B cell (primary cell): ENCODE measurements around the gene VASN. TPM values are rescaled to one million over a fixed set of nuclear protein-coding genes. Genes with fewer than 3 reads are reported as not detected.

Experiments
- ATAC-seq: fragments of 200-7000 bp; cut with Tn5 transposase; one replicate; pipeline ENCODE4 v1.10.0; 2021; ENCODE audit warnings: low read depth, mild to moderate bottlenecking, moderate number of reproducible peaks, moderate library complexity
- CTCF ChIA-PET: fragments of 350-600 bp; sonication (Branson Sonifier 250); formaldehyde crosslinking; loops from one replicate; lab custom pipeline; 2021; ENCODE audit warnings: antibody characterized with exemption, inconsistent platforms; lab: Charles Lee
- POLR2A ChIA-PET: fragments of 350-600 bp; sonication (Branson Sonifier 250); formaldehyde crosslinking; loops from one replicate; lab custom pipeline; 2021; ENCODE audit warnings: antibody characterized with exemption; lab: Charles Lee
- DNase-seq: peaks from one replicate; pipeline ENCODE4 v3.0.0; 2013
- H2AFZ ChIP-seq: 2 replicates; pipeline ENCODE4 v1.6.1; 2012; ENCODE audit warnings: mild to moderate bottlenecking, low read depth, low read length; ENCODE audit not compliant: insufficient read depth, poor library complexity, severe bottlenecking
- H3K27ac ChIP-seq, 2 donors: 1 replicate in 1 of 2; 2 replicates in 1 of 2; pipeline ENCODE4 v1.5.1; 2012 to 2013; ENCODE audit warnings: low read length in 2 of 2, mild to moderate bottlenecking in 2 of 2, moderate library complexity in 1 of 2
- H3K27me3 ChIP-seq, 4 experiments: fragments of 200-600 bp in 1 of 4; sonication (generic) in 1 of 4; replicated peaks in 1 of 4; 1 replicate in 2 of 4; 2 replicates in 2 of 4; pipeline versions ENCODE4 v1.6.1 to v1.7.0; 2013 to 2016; ENCODE audit warnings: low read length in 3 of 4, mild to moderate bottlenecking in 2 of 4, mixed read lengths in 1 of 4, moderate library complexity in 1 of 4; ENCODE audit not compliant: insufficient read depth in 4 of 4, control insufficient read depth in 3 of 4; ENCODE audit errors: control extremely low read depth in 1 of 4
- H3K36me3 ChIP-seq, 2 experiments: replicated peaks in 1 of 2; 1 replicate in 1 of 2; 2 replicates in 1 of 2; pipeline versions ENCODE4 v1.6.1 to v1.7.1; 2013; ENCODE audit warnings: low read length in 1 of 2; ENCODE audit not compliant: insufficient read depth in 2 of 2, control insufficient read depth in 1 of 2; ENCODE audit errors: control extremely low read depth in 1 of 2, extremely low read depth in 1 of 2
- H3K4me1 ChIP-seq, 2 donors: fragments of 200-600 bp in 1 of 2; sonication (generic) in 1 of 2; 1 replicate in 1 of 2; 2 replicates in 1 of 2; pipeline versions ENCODE4 v1.5.1 to v1.6.1; 2013 to 2017; ENCODE audit warnings: low read length in 2 of 2; ENCODE audit not compliant: control insufficient read depth in 2 of 2, insufficient read depth in 2 of 2
- H3K4me2 ChIP-seq: replicated peaks from 2 replicates; pipeline ENCODE3; 2012; ENCODE audit warnings: mild to moderate bottlenecking, low read depth, low read length; ENCODE audit not compliant: poor library complexity, severe bottlenecking
- H3K4me3 ChIP-seq, 5 experiments: fragments of 200-600 bp in 1 of 5; sonication (generic) in 1 of 5; 1 replicate in 3 of 5; 2 replicates in 2 of 5; pipeline versions ENCODE4 v1.5.1 to v1.7.0; 2011 to 2016; ENCODE audit warnings: low read length in 4 of 5, mild to moderate bottlenecking in 4 of 5, low read depth in 2 of 5, control low read depth in 1 of 5, moderate library complexity in 1 of 5; ENCODE audit not compliant: insufficient read depth in 1 of 5; ENCODE audit errors: control extremely low read depth in 1 of 5, extremely low read depth in 1 of 5
- H3K79me2 ChIP-seq: fragments of 200-600 bp; sonication (generic); one replicate; pipeline ENCODE4 v1.6.0; 2016; ENCODE audit warnings: low read length; ENCODE audit not compliant: control insufficient read depth, insufficient read depth
- H3K9ac ChIP-seq: fragments of 200-600 bp; sonication (generic); 2 replicates; pipeline ENCODE4 v1.6.1; 2017; ENCODE audit warnings: mild to moderate bottlenecking, low read length, moderate library complexity
- H3K9me3 ChIP-seq, 3 donors: one replicate each; pipeline versions ENCODE4 v1.6.1 to v1.7.1; 2013; ENCODE audit warnings: low read length in 2 of 3; ENCODE audit not compliant: control insufficient read depth in 2 of 3, insufficient read depth in 1 of 3; ENCODE audit errors: control extremely low read depth in 1 of 3
- H4K20me1 ChIP-seq: 2 replicates; pipeline ENCODE4 v1.6.0; 2012; ENCODE audit warnings: mild to moderate bottlenecking, low read length; ENCODE audit not compliant: insufficient read depth, control insufficient read depth, poor library complexity, severe bottlenecking
- H3K27ac Mint-ChIP-seq: one replicate; pipeline ENCODE4 v1.8.0; 2021; ENCODE audit warnings: mixed read lengths
- H3K27me3 Mint-ChIP-seq: one replicate; pipeline ENCODE4 v1.8.0; 2021; ENCODE audit warnings: mixed read lengths
- H3K4me1 Mint-ChIP-seq: one replicate; pipeline ENCODE4 v1.8.0; 2021; ENCODE audit warnings: mixed read lengths
- H3K4me3 Mint-ChIP-seq: one replicate; pipeline ENCODE4 v1.8.0; 2021; ENCODE audit warnings: mixed read lengths
- H3K9me3 Mint-ChIP-seq: one replicate; pipeline ENCODE4 v1.8.0; 2022; ENCODE audit warnings: mixed read lengths; ENCODE audit not compliant: insufficient read depth
- EZH2 ChIP-seq: IDR thresholded peaks from 2 replicates; pipeline ENCODE4 v1.6.1; 2012; ENCODE audit warnings: borderline replicate concordance, low read depth, mild to moderate bottlenecking, moderate library complexity, low read length; ENCODE audit not compliant: insufficient read depth, poor library complexity, severe bottlenecking
- WGBS: methylation state at CpG from one replicate; pipeline ENCODE4 v1.1.5; 2013; ENCODE audit warnings: missing lambda C conversion rate; ENCODE audit not compliant: insufficient coverage; 5-methylcytosine and 5-hydroxymethylcytosine counted together
- intact Hi-C: fragments of 100-400 bp; cut with micrococcal nuclease; formaldehyde crosslinking; loops from one replicate; pipeline ENCODE4 v1.10.0; 2022
- polyA plus RNA-seq: library from polyadenylated mRNA; depleted of rRNA; stranded (reverse); fragments of >200 nt; gene quantifications from 2 replicates; pipeline ENCODE4 v1.2.3, GENCODE V29; 2012
- total RNA-seq, 2 donors: library from RNA; stranded (reverse); fragments of 120-200 nt in 1 of 2; gene quantifications; 1 replicate in 1 of 2; 2 replicates in 1 of 2; pipeline versions ENCODE4 v1.2.3 to v1.2.4, GENCODE V29; 2013 to 2022
- TF ChIP-seq, protein P1 (sequence below): fragments of 200-600 bp; IDR thresholded peaks from one replicate; pipeline ENCODE4 v1.8.0; 2022; ENCODE audit warnings: antibody characterized with exemption, mild to moderate bottlenecking

VASN gene
- total and polyA plus RNA-seq, 2 donors (not counting 1 experiment from before 2014, with no cell fraction given) = 0.57 to 0.76 TPM

DNA sequence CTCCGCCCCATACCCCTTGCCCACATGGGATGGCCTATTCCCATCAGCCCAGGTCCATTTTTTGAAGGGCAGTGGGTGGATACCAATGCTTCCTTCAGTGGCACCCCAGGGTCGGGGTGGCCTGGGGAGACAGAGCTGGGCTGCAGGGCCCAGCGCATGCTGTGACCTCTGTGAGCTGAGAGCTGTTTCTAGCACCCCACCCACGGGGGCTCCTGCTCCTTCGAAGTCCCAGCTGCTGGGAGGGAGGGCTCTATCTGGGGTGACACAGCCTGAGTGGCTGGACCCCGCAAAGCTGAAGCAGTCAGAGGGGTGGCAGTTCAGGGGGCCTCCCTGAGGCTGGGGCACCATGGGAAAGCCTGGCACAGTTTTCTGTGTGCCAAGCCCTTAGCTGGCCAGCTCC lies 31.2 kb upstream of the VASN start:
- Histone ChIP-seq H3K36me3 (peaks cover 0 to 11% of the 10 kb centered on the region in 2 experiments), H3K4me1 (no peaks in the 10 kb centered on the region), H3K27me3 (no peaks in the 10 kb centered on the region), H3K9me3 (no peaks in the 10 kb centered on the region), H2AFZ (no peak overlapping the region), H3K9ac (no peak overlapping the region), H3K27ac (no peak overlapping the region), H3K4me3 (no peak overlapping the region), H3K79me2 (peaks cover 71% of the 10 kb centered on the region), H3K4me2 (no peak overlapping the region), H4K20me1 (peaks cover 43% of the 10 kb centered on the region)
- Mint-ChIP-seq H3K9me3 (no peaks in the 10 kb centered on the region), H3K4me3 (no peak overlapping the region), H3K27ac (no peak overlapping the region), H3K4me1 (peaks cover 3% of the 10 kb centered on the region), H3K27me3 (no peaks in the 10 kb centered on the region)
- TF ChIP-seq, protein P1, sequence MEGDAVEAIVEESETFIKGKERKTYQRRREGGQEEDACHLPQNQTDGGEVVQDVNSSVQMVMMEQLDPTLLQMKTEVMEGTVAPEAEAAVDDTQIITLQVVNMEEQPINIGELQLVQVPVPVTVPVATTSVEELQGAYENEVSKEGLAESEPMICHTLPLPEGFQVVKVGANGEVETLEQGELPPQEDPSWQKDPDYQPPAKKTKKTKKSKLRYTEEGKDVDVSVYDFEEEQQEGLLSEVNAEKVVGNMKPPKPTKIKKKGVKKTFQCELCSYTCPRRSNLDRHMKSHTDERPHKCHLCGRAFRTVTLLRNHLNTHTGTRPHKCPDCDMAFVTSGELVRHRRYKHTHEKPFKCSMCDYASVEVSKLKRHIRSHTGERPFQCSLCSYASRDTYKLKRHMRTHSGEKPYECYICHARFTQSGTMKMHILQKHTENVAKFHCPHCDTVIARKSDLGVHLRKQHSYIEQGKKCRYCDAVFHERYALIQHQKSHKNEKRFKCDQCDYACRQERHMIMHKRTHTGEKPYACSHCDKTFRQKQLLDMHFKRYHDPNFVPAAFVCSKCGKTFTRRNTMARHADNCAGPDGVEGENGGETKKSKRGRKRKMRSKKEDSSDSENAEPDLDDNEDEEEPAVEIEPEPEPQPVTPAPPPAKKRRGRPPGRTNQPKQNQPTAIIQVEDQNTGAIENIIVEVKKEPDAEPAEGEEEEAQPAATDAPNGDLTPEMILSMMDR = no peak
- no peak for TF ChIP-seq EZH2
- DNase-seq (no peak), ATAC-seq (no peak)
- intact Hi-C loops = no loop called here
- POLR2A ChIA-PET = no interaction called here
- CTCF ChIA-PET = no interaction called here
- WGBS = 96% methylated on average over 5 of the region's 6 CpGs

DNA sequence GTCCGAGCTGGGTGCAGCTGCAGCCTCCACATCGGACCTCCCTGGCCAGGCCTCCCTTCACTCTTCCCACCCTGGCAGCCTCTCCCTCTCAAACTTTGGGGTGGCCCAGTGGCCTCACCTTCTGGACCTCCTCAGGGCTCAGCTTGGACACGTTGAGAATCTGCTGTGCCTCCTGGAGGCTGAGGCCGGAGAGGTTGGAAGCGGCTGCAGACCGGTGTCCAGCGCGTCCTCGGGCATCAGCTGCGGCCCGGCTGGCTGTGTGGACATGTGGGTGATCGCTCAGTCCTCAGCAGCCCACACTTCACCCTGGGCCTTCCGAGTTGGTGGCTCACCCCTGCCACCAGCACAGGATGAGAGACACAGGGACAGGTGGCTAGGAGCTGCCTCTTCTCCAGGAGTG lies 30.4 kb upstream of the VASN start:
- H3K36me3 ChIP-seq = peaks cover 0 to 11% of the 10 kb centered on the region in 2 experiments
- CTCF ChIA-PET = interaction anchor here (1.3 kb wide), 1 partner anchor 52 kb away, joined by 7 read pairs; no protein-coding TSS in a partner anchor

More for the DNA sequence above, 30.4 kb upstream of the VASN start:
- no peak for DNase-seq
- H3K4me2 ChIP-seq = no peak overlapping the region
- H3K27me3 Mint-ChIP-seq = no peaks in the 10 kb centered on the region
- no peak for ATAC-seq
- no peak overlapping the region for H3K4me3 ChIP-seq
- H2AFZ ChIP-seq = no peak overlapping the region
- H3K27me3 ChIP-seq = no peaks in the 10 kb centered on the region
- H3K4me3 Mint-ChIP-seq = no peak overlapping the region
- H3K9ac ChIP-seq = no peak overlapping the region
- TF ChIP-seq, protein P1 = no peak
- TF ChIP-seq EZH2 = no peak
- WGBS = 97% methylated on average over 12 of the region's 13 CpGs
- POLR2A ChIA-PET = no interaction called here
- H3K9me3 Mint-ChIP-seq = no peaks in the 10 kb centered on the region
- H4K20me1 ChIP-seq = peaks cover 49% of the 10 kb centered on the region
- no peaks in the 10 kb centered on the region for H3K9me3 ChIP-seq
- peaks cover 3% of the 10 kb centered on the region for H3K4me1 Mint-ChIP-seq
- H3K27ac Mint-ChIP-seq = no peak overlapping the region
- no peaks in the 10 kb centered on the region for H3K4me1 ChIP-seq
- H3K79me2 ChIP-seq = peaks cover 71% of the 10 kb centered on the region
- no peak overlapping the region for H3K27ac ChIP-seq
- intact Hi-C loops = no loop called here
